Activated CD8-positive, alpha-beta memory T cell treated with anti-CD3 and anti-CD28 coated beads, Interleukin-2, amount 50 U/mL, for 48 hours (primary cell): ENCODE measurements around the gene TMF1.
A peak's percentile ranks its signal among the peaks of the same experiment; 100 is the strongest.

ENCODE experiments used
- DNase-seq: peaks from one replicate; pipeline ENCODE4 v3.0.0-alpha.2; 2020

The TMF1 gene

DNA sequence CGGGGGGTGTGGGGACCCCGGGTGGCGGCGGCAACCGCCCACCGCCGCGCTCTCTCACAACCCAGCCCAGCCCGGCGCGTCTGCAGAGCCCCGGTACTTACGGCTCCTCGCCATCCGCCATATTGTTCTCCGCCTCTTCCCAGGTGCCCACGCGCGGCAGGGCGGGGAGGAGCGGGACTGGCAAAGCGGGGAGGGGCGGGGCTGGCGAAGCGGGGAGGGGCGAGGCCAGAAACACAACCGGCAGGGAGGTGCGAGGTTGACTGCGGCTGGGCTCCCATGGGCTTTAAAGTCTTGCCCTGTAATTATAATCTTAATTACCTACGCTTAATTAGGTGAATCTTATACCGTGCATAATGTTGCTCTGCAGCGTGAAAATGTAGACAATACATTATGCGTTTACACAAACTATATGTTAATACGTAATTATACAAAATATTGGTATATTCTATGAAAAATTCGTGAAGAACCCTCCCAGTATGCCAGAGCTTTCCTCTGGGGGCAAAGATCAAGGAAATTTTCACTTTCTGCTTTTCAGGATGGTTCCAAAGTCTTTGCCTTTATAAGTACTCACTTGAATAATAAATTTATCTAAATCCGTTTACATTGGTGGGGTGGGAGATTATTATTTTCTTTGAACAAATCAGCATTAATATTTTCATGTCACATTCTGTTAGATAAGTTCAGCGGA is 28.2 kb upstream of the TMF1 start, which contains the start of gene UBA3:
Gene UBA3, minus strand, starts transcription at position 133 of the 688 bp plus-strand sequence. Its CDS starts 12 bp downstream, at position 121.
- DNase-seq = peak; percentile 94

DNA sequence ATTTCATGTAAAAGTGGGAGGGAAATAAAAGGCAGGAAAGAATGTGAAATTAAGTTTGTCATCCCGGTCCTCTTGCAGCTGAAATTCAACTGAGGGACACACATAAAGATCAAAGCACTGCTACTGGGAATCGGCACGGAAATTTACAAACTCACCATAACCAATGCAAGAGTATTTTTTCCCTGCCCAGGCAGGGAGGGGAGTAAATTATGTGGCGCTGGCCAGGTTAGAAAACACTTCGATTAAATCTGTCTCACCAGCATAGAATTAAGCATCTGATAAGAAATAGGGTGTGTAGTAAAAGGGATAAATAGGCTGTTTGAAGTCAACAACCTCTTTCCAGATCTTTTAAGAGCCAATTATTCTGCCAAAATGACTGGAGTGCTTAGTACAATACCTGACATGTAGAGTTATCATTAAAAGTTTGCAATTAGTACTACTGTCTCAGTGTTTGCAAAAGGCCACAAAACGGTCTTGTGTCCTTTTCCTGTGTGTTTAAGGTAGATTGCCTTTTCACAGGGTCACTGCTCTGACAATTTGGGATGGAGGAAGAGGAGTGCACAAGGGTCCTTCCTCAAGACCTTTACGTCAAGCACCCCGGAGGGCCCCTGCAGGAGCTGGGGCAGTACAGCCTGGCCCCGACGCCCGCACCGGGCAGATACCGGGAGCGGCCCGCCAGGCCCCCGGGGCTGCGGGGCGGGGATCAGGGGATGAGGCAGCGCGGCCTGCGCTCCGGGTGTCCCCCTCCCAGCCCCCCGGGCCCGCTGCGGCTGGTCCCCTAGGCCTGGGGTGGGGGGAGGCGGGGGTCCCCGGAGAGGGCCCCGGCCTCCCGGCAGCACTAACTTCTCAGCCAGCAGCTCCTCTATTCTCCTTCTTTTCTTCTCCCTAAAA is 27.4 kb upstream of the TMF1 start:
- peak; percentile 68 for DNase-seq

DNA sequence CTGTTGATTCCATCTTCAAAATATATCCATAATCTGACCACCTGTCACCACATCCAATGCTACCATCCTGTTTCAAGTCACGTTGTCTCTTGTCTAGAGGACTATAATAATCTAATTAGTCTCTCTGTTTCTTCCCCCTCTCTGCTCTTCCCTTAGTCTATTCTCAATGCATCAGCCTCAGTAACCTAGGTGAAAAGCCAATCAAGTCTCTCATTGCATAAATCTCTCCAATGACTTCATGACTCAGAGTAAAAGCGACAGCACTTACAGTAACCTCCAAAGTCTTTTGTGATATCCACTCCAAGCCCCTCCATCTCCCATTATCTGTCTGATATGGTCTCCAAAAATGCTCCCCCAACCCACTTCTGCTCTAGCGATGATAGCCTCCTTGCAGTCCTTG is 20.8 kb upstream of the TMF1 start:
- no peak for DNase-seq

GRCh38 chr3:69066121-69066520 is 14.0 kb upstream of the TMF1 start:
- DNase-seq = no peak

- DNase-seq = no peak
Measured at GRCh38 chr3:69065318-69065964, 13.3 kb upstream of the TMF1 start.

DNA sequence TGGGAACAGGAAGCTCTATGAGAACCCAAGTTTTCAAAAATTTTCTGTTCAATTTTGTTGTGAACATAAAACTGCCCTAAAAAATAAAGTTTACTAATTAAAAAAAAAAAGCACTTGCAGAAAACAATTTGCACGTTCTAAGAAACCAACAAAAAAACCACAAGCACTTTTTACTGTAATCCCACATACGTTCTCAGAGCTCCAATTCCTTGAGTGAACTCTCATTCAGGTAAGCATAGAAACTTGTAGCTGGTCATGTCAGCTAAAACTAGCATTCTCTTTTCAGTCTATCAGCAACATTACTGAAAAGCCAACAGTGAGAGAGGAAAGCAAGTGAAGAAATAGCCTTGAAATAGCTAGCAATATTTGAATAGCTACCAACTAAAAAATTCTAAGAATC is 11.5 kb upstream of the TMF1 start:
- DNase-seq = no peak

DNA sequence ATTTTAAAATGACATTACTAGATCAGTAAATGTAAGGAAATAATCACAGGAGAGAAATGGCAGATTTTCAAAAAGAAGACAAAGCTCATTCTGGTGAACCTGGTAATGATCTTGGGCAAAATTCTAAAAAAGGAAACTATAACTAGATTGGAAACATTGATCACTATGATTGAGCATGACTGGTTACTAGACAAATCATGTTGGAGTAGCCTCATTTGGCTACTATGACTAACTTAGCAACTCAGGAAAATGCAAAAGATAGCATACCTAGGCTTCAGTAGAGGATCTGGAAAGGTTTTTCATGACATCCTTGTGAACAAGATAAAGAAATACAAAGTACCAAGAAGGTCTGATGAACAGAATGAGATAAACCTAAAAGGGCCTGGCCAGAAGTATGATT is 7.6 kb upstream of the TMF1 start:
- no peak for DNase-seq

DNA sequence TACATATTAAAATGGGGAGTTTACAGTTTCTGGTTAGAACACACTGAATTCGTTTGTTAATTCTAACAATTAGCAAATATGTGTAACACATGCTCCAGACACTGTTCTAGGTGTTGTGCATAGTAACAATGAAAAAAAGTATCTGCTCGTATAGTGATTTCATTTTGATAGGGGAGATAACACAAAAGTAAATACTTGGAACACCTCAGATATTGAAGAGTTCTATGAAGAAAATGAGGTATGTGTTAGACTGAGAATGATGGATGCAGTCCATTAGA is 6.8 kb upstream of the TMF1 start:
- no peak for DNase-seq

GRCh38 chr3:69058180-69058946 is 6.2 kb upstream of the TMF1 start:
- no peak for DNase-seq

GRCh38 chr3:69052472-69052898 is 352 bp upstream of the TMF1 start:
- DNase-seq = no peak

GRCh38 chr3:69048990-69049389 is 3.1 kb downstream of the TMF1 start:
- no peak for DNase-seq

DNA sequence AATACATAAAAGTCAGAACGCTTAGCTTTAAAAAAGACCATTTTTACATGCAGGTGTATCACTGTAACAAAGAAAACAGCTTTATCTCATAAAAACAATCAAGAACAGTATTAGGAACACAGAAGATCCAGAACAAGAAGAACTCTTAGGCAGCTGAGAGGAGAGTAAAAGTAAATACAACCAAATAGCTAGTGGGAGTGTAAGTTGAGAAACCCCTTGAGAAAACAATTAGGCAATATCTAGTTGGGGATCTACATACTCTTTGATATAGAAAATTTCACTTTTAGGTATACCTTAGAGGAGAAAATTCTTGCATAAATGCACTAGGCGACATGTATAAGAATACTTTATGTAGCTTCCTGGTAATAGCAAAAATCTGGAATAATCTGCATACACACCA is 7.5 kb downstream of the TMF1 start:
- DNase-seq = no peak

GRCh38 chr3:69033470-69033869 is 18.7 kb downstream of the TMF1 start:
- DNase-seq = no peak

- DNase-seq = no peak
Measured at GRCh38 chr3:69032737-69033136, 19.4 kb downstream of the TMF1 start.

DNA sequence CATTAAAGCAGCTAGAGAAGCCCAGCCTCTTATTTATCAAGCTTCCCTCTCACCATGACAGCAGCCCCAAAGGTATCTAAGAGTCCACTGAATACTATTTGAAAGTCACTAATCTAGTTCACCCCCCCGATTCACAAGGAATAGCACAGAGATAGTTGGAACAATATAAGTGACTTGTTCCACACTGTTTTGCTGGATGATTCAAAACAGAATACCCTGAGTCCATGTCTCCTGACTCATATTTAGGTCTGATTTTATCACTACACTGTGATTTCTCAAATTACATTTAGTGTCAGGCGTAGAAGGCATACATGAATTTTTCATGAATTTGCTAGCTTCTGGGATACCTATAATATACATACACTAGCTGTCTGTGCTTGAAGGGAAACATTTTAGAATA is 20.0 kb downstream of the TMF1 start:
- DNase-seq = no peak

DNA sequence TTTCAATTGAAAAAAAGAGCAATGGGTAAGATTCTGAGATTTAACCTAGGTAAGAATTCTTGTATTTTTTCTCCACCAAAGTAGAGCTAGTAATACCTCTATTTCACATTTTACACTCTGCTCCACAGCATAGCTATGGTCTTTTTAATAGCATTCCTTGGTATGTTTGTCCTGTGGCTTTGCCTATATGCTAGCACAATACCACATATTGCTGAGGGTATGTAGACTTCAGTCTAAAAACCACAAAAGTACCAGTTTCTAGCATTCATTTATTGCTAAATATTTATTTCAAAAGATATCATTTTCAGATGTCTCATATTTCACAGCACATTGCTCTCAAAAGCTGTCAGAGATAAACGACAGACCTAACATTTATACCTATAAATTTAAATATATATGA is 20.5 kb downstream of the TMF1 start:
- DNase-seq = no peak

DNA sequence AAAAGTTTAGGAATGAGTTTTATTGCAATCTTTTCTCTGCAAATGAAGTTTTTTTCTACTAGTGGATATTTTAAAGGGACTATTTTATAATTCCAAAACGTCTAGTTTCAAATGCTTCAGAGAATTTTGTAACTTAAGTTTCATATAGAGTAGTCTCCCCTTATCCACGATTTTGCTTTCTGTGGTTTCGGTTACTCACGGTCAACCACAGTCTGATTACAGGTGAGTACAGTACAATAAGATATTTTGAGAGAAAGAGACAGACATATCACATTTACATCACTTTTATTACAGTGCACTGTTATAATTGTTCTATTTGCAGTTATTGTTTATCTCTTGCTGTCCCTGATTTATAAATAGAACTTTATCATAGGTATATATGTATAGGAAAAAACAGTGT is 31.3 kb downstream of the TMF1 start:
- no peak for DNase-seq

DNA sequence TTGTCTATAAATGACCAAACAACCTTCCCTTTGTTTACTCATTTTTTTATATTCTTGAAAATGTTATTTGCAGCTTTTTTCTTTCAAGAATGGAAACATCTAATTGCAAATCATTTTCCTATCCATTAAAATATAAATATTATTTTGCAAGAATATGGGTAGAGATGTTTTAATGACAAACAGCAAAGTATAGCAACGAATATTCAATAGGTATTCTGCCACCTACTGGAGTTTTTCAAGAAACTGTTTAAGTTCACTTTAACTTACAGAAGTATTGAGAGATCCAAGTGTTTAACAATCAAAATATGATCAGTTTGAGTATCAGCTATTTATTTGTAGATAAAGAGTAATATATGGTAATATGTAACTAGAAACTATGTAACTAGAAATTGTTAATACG is 31.7 kb downstream of the TMF1 start:
- DNase-seq = no peak

GRCh38 chr3:69016901-69017300 is 35.2 kb downstream of the TMF1 start:
- no peak for DNase-seq

DNA sequence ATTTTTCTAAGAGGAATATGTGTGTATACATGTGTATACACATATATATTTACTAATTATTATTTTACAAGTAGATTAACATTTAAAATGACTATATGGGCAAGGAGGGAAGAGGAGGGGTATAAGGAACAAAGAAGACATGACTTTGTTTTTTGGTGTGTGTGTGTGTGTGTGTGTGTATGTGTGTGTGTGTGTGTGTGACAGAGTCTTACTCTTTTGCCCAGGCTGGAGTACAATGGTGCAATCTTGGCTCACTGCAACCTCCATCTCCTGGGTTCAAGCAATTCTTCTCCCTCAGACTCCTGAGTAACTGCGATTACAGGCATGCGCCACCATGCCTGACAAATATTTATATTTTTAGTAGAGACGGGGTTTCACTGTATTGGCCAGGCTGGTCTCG is 36.0 kb downstream of the TMF1 start:
- DNase-seq = no peak

- DNase-seq = no peak
Measured at GRCh38 chr3:69014022-69014580, 38.0 kb downstream of the TMF1 start.

DNA sequence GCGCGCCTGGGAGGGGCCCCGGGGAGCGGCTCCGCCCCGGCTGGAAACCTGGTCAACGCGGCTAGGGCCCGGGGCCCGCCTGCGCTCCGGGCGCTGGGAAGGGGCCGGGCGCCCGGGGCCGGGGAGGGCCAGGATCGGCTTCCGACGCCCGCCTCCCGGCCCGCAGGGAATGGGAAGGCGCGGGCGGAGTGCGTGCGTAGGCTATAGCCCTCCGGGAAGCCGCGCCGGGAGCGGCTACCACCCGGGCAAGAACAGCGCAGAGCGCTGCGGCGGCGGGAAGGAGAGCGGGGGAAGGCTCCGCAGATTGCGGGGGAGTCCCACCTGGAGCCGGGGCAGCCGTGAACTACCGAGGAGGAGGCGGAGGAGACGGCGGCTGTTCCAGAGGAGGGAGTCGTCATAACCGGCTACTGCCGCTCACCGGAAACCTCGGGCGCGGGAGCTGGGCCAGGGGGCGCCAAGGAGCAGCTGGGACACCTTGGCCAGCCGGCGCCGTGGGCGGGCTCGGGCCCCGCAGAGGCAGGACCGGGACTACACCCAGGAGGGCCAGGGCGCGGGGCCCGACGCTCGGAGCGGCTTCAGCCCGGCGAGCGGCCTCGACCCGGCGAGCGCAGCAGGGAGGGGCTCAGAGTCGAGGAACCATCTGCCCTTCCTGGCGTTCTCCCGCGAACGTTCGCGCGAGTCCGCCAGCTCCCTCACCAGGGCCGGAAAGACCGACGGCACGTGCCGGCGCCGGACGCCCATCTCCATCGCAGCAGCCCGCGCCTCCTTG is 38.7 kb downstream of the TMF1 start, which contains the start of gene EOGT:
Gene EOGT, minus strand, starts transcription at position 432 of the 769 bp plus-strand sequence. CDS start 3,838 bp downstream, outside the sequence.
- DNase-seq = peak; percentile 91
